GM23338 (cell line): ENCODE data around the gene IL1RN.

Experiments used
- ETS1 ChIP-seq: IDR thresholded peaks from 2 replicates; pipeline ENCODE4 v1.6.1; 2016; ENCODE audit warnings: antibody characterized with exemption
- EZH2 ChIP-seq: fragments of 200-600 bp; sonication (generic); IDR thresholded peaks from one replicate; pipeline ENCODE4 v1.8.0; 2017; ENCODE audit warnings: antibody characterized with exemption, mild to moderate bottlenecking, low read depth; ENCODE audit not compliant: unreplicated experiment
- JUNB ChIP-seq: IDR thresholded peaks from one replicate; pipeline ENCODE4 v1.6.1; 2016; ENCODE audit warnings: antibody characterized with exemption; ENCODE audit not compliant: unreplicated experiment
- TF ChIP-seq, protein P1 (sequence below), 2 experiments: fragments of 200-600 bp in 1 of 2; sonication (generic) in 1 of 2; conservative IDR thresholded peaks; 2 replicates each; pipeline versions ENCODE4 v1.5.1 to v1.6.1; 2016 to 2017; ENCODE audit warnings: antibody characterized with exemption in 2 of 2, low read depth in 2 of 2, mild to moderate bottlenecking in 2 of 2, moderate library complexity in 1 of 2

DNA sequence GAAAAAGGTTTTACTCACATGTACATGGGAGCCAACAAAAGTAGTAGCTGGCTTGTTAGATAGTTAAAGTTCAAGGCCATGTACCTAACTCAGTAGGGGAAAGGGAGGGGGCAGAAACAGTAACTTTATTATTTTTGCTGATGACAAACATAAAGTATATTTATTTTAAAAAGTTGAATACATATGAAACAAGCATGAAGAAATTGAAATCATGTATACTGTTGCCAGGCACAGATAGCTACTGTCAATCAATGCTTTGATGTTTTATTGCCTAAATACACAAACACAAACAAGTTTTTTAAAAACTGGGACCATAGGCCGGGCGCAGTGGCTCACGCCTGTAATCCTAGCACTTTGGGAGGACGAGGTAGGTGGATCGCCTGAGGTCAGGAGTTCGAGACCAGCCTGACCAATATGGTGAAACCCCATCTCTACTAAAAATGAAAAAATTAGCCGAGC is 38.8 kb downstream of the IL1RN start:
- TF ChIP-seq, protein P1, sequence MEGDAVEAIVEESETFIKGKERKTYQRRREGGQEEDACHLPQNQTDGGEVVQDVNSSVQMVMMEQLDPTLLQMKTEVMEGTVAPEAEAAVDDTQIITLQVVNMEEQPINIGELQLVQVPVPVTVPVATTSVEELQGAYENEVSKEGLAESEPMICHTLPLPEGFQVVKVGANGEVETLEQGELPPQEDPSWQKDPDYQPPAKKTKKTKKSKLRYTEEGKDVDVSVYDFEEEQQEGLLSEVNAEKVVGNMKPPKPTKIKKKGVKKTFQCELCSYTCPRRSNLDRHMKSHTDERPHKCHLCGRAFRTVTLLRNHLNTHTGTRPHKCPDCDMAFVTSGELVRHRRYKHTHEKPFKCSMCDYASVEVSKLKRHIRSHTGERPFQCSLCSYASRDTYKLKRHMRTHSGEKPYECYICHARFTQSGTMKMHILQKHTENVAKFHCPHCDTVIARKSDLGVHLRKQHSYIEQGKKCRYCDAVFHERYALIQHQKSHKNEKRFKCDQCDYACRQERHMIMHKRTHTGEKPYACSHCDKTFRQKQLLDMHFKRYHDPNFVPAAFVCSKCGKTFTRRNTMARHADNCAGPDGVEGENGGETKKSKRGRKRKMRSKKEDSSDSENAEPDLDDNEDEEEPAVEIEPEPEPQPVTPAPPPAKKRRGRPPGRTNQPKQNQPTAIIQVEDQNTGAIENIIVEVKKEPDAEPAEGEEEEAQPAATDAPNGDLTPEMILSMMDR (conservative IDR thresholded peaks at IDR 0.05; ENCODE audit: low read depth in 2 of 2), result no peak
- no peak for TF ChIP-seq EZH2
- no peak for TF ChIP-seq JUNB
- no peak for TF ChIP-seq ETS1
